K562 (cell line): ENCODE results near the gene HAUS7.

Experiments used
- HDAC6 ChIP-seq: IDR thresholded peaks from 2 replicates; pipeline ENCODE4 v1.6.1; 2012; ENCODE audit warnings: low read depth, mild to moderate bottlenecking, control low read depth, inconsistent platforms, low read length, moderate library complexity
- RCOR1 ChIP-seq, 2 experiments: IDR thresholded peaks; 2 replicates each; pipeline ENCODE4 v1.6.1; 2012; ENCODE audit warnings: low read depth in 2 of 2, low read length in 2 of 2, borderline replicate concordance in 1 of 2, improper control_type of control experiment in 1 of 2
- TF ChIP-seq, protein P1 (sequence below), 3 experiments: IDR thresholded peaks in 2 of 3; conservative IDR thresholded peaks in 1 of 3; 2 replicates each; pipeline ENCODE4 v1.5.1; 2011 to 2012; ENCODE audit warnings: low read length in 3 of 3, mild to moderate bottlenecking in 3 of 3, control low read depth in 2 of 3, improper control_type of control experiment in 1 of 3, inconsistent platforms in 1 of 3, low read depth in 1 of 3, mixed read lengths in 1 of 3, moderate library complexity in 1 of 3; ENCODE audit not compliant: insufficient read depth in 2 of 3

DNA sequence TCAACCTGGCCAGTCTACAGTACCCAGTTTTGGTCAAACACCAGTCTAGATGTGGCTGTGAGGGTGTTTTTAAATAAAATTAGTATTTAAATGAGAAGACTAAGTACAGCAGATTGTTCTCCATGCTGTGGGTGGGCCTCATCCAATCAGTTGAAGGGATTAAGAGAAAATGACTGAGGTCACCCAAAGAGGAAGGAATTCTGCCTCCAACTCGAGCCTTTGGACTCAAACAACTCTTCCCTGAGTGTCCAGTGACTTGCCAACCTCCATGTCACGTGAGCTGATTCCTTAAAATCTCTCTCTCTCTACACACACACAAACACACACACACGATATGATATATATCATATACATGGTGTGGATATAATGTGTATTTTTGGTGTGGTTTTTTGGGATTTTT is 34.5 kb downstream of the HAUS7 start:
- no peak for TF ChIP-seq RCOR1 (IDR thresholded peaks at IDR 0.05; ENCODE audit: borderline replicate concordance in 1 of 2, low read depth in 2 of 2, low read length in 2 of 2)
- TF ChIP-seq HDAC6 = no peak
- TF ChIP-seq, protein P1, sequence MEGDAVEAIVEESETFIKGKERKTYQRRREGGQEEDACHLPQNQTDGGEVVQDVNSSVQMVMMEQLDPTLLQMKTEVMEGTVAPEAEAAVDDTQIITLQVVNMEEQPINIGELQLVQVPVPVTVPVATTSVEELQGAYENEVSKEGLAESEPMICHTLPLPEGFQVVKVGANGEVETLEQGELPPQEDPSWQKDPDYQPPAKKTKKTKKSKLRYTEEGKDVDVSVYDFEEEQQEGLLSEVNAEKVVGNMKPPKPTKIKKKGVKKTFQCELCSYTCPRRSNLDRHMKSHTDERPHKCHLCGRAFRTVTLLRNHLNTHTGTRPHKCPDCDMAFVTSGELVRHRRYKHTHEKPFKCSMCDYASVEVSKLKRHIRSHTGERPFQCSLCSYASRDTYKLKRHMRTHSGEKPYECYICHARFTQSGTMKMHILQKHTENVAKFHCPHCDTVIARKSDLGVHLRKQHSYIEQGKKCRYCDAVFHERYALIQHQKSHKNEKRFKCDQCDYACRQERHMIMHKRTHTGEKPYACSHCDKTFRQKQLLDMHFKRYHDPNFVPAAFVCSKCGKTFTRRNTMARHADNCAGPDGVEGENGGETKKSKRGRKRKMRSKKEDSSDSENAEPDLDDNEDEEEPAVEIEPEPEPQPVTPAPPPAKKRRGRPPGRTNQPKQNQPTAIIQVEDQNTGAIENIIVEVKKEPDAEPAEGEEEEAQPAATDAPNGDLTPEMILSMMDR (IDR thresholded peaks at IDR 0.05 in 2 of 3, conservative IDR thresholded peaks at IDR 0.05 in 1 of 3; ENCODE audit: insufficient read depth in 2 of 3, low read depth in 1 of 3, low read length in 3 of 3) = no peak
